Spleen (tissue), 7 donors: ENCODE measurements around the gene MROH7.

Experiments
- CTCF ChIP-seq, 11 experiments: fragments of 200-600 bp in 7 of 11; fragments of 450-650 bp in 4 of 11; sonication (generic) in 4 of 11; IDR thresholded peaks in 8 of 11; conservative IDR thresholded peaks in 3 of 11; 1 replicate in 7 of 11; 2 replicates in 4 of 11; pipeline versions ENCODE4 v1.4.0 to v1.8.0; 2016 to 2021; ENCODE audit warnings: antibody characterized with exemption in 11 of 11, inconsistent platforms in 4 of 11, mild to moderate bottlenecking in 1 of 11
- POLR2A ChIP-seq, 3 donors: fragments of 450-650 bp; IDR thresholded peaks; one replicate each; pipeline ENCODE4 v1.5.1; 2017; ENCODE audit warnings: antibody characterized with exemption in 3 of 3, mild to moderate bottlenecking in 1 of 3
- donor health status: DM: no; HTN: no; CAD: no; lungs with moderate emphysema.
- donor health status: DM: no; HTN: no; CAD: no.
- donor health status: DM: no; HTN: no; CAD: no.

GRCh38 chr1:54593571-54594160 is 47.9 kb upstream of the MROH7 start:
- TF ChIP-seq CTCF (IDR thresholded peaks at IDR 0.05 in 8 of 11, conservative IDR thresholded peaks at IDR 0.05 in 3 of 11): no peak
- no peak for TF ChIP-seq POLR2A (IDR thresholded peaks at IDR 0.05)
